HFFc6 (cell line): ENCODE results near the gene SPATS1. TPM values are rescaled to one million over a fixed set of nuclear protein-coding genes. Genes with fewer than 3 reads are reported as not detected.

Source experiments
- DNase-seq: peaks from one replicate; pipeline ENCODE4 v3.0.0-alpha.2; 2018
- H3K27ac Mint-ChIP-seq: 2 replicates; pipeline ENCODE4 v1.8.0; 2020; ENCODE audit warnings: mild to moderate bottlenecking, mixed read lengths
- H3K27me3 Mint-ChIP-seq: 2 replicates; pipeline ENCODE4 v1.8.0; 2021; ENCODE audit warnings: mild to moderate bottlenecking, moderate library complexity, mixed read lengths; ENCODE audit not compliant: insufficient read depth
- H3K36me3 Mint-ChIP-seq: 2 replicates; pipeline ENCODE4 v1.8.0; 2021; ENCODE audit warnings: low read depth, mixed read lengths
- H3K4me1 Mint-ChIP-seq: 2 replicates; pipeline ENCODE4 v1.8.0; 2020; ENCODE audit warnings: low read depth, mixed read lengths
- H3K4me3 Mint-ChIP-seq: 2 replicates; pipeline ENCODE4 v1.8.0; 2020; ENCODE audit warnings: mild to moderate bottlenecking, moderate library complexity, mixed read lengths
- H3K9me3 Mint-ChIP-seq: 2 replicates; pipeline ENCODE4 v1.8.0; 2020; ENCODE audit warnings: mild to moderate bottlenecking, mixed read lengths
- CTCF ChIP-seq: fragments of 200-600 bp; sonication (generic); IDR thresholded peaks from 2 replicates; pipeline ENCODE4 v1.5.0; 2021; ENCODE audit warnings: antibody characterized with exemption, mild to moderate bottlenecking
- total RNA-seq, 6 experiments: library from RNA; stranded (reverse); fragmentation: NEBNext Ultra II Directional; extraction: Animal tissue kit (Norgen Biotek cat#: 25700); gene quantifications; 2 replicates in 1 of 6; 3 replicates in 5 of 6; pipeline ENCODE4 v1.2.3, GENCODE V29; 2021

The SPATS1 gene
- total RNA-seq, 6 experiments from 2014 or later = not detected

GRCh38 chr6:44352259-44352658 lies 9.8 kb downstream of the SPATS1 start:
- DNase-seq = no peak
- no peak overlapping the region for H3K27ac Mint-ChIP-seq
- no peaks in the 10 kb centered on the region; the same call in 1 of the 2 replicates for H3K9me3 Mint-ChIP-seq
- peaks cover 25% of the 10 kb centered on the region for H3K27me3 Mint-ChIP-seq
- no peaks in the 10 kb centered on the region for H3K4me1 Mint-ChIP-seq
- no peaks in the 10 kb centered on the region for H3K36me3 Mint-ChIP-seq
- H3K4me3 Mint-ChIP-seq = no peak overlapping the region
- TF ChIP-seq CTCF = no peak

GRCh38 chr6:44353336-44353735 lies 10.9 kb downstream of the SPATS1 start:
- Mint-ChIP-seq H3K9me3 (no peaks in the 10 kb centered on the region; the same call in 1 of the 2 replicates), H3K36me3 (no peaks in the 10 kb centered on the region), H3K27me3 (peaks cover 28% of the 10 kb centered on the region), H3K4me1 (no peaks in the 10 kb centered on the region), H3K27ac (no peak overlapping the region), H3K4me3 (no peak overlapping the region)
- no peak for DNase-seq
- TF ChIP-seq CTCF = no peak

- H3K27ac Mint-ChIP-seq = no peak overlapping the region
- H3K4me1 Mint-ChIP-seq = no peaks in the 10 kb centered on the region
- no peak for DNase-seq
- no peak for TF ChIP-seq CTCF
- H3K27me3 Mint-ChIP-seq = peaks cover 32% of the 10 kb centered on the region
- no peaks in the 10 kb centered on the region for H3K36me3 Mint-ChIP-seq
- no peaks in the 10 kb centered on the region; the same call in 1 of the 2 replicates for H3K9me3 Mint-ChIP-seq
- H3K4me3 Mint-ChIP-seq = no peak overlapping the region
These were observed 13.2 kb downstream of the SPATS1 start for GRCh38 chr6:44355640-44356039.

- Mint-ChIP-seq H3K4me3 (no peak overlapping the region), H3K27ac (no peak overlapping the region), H3K9me3 (no peaks in the 10 kb centered on the region; the same call in 1 of the 2 replicates), H3K27me3 (peaks cover 35% of the 10 kb centered on the region), H3K4me1 (no peaks in the 10 kb centered on the region), H3K36me3 (no peaks in the 10 kb centered on the region)
- no peak for DNase-seq
- TF ChIP-seq CTCF = no peak
These were observed 14.0 kb downstream of the SPATS1 start for GRCh38 chr6:44356487-44356886.

GRCh38 chr6:44359973-44360372 lies 17.5 kb downstream of the SPATS1 start:
- Mint-ChIP-seq H3K4me1 (no peaks in the 10 kb centered on the region), H3K27ac (no peak overlapping the region), H3K36me3 (no peaks in the 10 kb centered on the region), H3K27me3 (peaks cover 40% of the 10 kb centered on the region), H3K4me3 (no peak overlapping the region), H3K9me3 (no peaks in the 10 kb centered on the region; the same call in none of the 2 replicates)
- TF ChIP-seq CTCF = no peak
- no peak for DNase-seq

GRCh38 chr6:44361947-44362346 lies 19.5 kb downstream of the SPATS1 start:
- no peak for DNase-seq
- H3K27ac Mint-ChIP-seq = no peak overlapping the region
- TF ChIP-seq CTCF = no peak
- H3K27me3 Mint-ChIP-seq = peaks cover 28% of the 10 kb centered on the region
- no peaks in the 10 kb centered on the region; the same call in 1 of the 2 replicates for H3K9me3 Mint-ChIP-seq
- H3K36me3 Mint-ChIP-seq = no peaks in the 10 kb centered on the region
- no peaks in the 10 kb centered on the region for H3K4me1 Mint-ChIP-seq
- no peak overlapping the region for H3K4me3 Mint-ChIP-seq
